Activated CD8-positive, alpha-beta T cell treated with anti-CD3 and anti-CD28 coated beads for 36 hours (primary cell): Measurements from ENCODE around the gene TMEM120B. TPM values are rescaled to one million over a fixed set of nuclear protein-coding genes. Genes with fewer than 3 reads are reported as not detected.

Source experiments
- ATAC-seq: fragments of 200-7000 bp; cut with Tn5 transposase; one replicate; pipeline ENCODE4 v1.10.0; 2021; ENCODE audit warnings: mild to moderate bottlenecking, moderate library complexity
- CTCF ChIA-PET: fragments of 350-600 bp; sonication (Branson Sonifier 250); formaldehyde crosslinking; loops from one replicate; lab custom pipeline; 2021; ENCODE audit warnings: antibody characterized with exemption; lab: Charles Lee
- POLR2A ChIA-PET: fragments of 350-600 bp; sonication (Branson Sonifier 250); formaldehyde crosslinking; loops from one replicate; lab custom pipeline; 2021; ENCODE audit warnings: antibody characterized with exemption; lab: Charles Lee
- DNase-seq: peaks from one replicate; pipeline ENCODE4 v3.0.0-alpha.2; 2020
- H3K27ac Mint-ChIP-seq: one replicate; pipeline ENCODE4 v1.8.0; 2021; ENCODE audit warnings: mild to moderate bottlenecking, mixed read lengths
- H3K27me3 Mint-ChIP-seq: one replicate; pipeline ENCODE4 v1.8.0; 2021; ENCODE audit warnings: mixed read lengths
- H3K36me3 Mint-ChIP-seq: one replicate; pipeline ENCODE4 v1.8.0; 2021; ENCODE audit warnings: low read depth, mixed read lengths
- H3K4me1 Mint-ChIP-seq: one replicate; pipeline ENCODE4 v1.8.0; 2021; ENCODE audit warnings: low read depth, mixed read lengths
- H3K4me3 Mint-ChIP-seq: one replicate; pipeline ENCODE4 v1.8.0; 2021; ENCODE audit warnings: mild to moderate bottlenecking, moderate library complexity, mixed read lengths
- H3K9me3 Mint-ChIP-seq: one replicate; pipeline ENCODE4 v1.8.0; 2021; ENCODE audit warnings: mixed read lengths
- intact Hi-C: fragments of 100-400 bp; cut with micrococcal nuclease; formaldehyde crosslinking; loops from one replicate; pipeline ENCODE4 v1.10.0; 2022
- total RNA-seq, 2 experiments: library from RNA; stranded (reverse); gene quantifications; one replicate each; pipeline ENCODE4 v1.2.3, GENCODE V29; 2021
- TF ChIP-seq, protein P1 (sequence below): fragments of 200-600 bp; IDR thresholded peaks from one replicate; pipeline ENCODE4 v1.8.0; 2022; ENCODE audit warnings: antibody characterized with exemption, mild to moderate bottlenecking

Gene TMEM120B
- total RNA-seq, 2 experiments from 2014 or later, result 11.7 to 12.7 TPM

DNA sequence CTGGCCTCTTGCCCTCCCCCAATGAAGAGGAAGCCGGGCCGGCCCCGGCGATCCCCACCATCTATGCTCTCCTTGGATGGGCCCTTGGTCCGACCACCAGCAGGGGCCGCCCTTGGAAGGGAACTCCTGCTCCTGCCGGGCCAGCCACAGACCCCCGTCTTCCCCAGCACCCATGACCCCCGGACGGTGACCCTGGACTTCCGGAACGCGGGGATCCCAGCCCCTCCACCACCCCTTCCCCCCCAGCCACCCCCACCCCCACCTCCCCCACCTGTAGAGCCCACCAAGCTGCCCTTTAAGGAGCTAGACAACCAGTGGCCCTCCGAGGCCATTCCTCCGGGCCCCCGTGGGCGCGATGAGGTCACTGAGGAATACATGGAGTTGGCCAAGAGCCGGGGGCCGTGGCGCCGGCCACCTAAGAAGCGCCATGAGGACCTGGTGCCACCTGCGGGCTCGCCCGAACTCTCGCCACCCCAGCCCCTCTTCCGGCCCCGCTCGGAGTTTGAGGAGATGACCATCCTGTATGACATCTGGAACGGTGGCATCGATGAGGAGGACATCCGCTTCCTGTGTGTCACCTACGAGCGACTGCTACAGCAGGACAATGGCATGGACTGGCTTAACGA, 110.7 kb downstream of the TMEM120B start:
- Mint-ChIP-seq H3K27me3 (no peaks in the 10 kb centered on the region), H3K4me1 (peaks cover 2% of the 10 kb centered on the region), H3K9me3 (no peaks in the 10 kb centered on the region), H3K4me3 (no peak overlapping the region), H3K36me3 (peaks cover 19% of the 10 kb centered on the region), H3K27ac (no peak overlapping the region)
- no peak for ATAC-seq
- DNase-seq, result no peak
- intact Hi-C loops, result no loop called here
- CTCF ChIA-PET, result interaction anchor here (1.3 kb wide), 1 partner anchor 28 kb away, joined by 6 read pairs; no protein-coding TSS in a partner anchor
- POLR2A ChIA-PET, result no interaction called here
- TF ChIP-seq, protein P1, sequence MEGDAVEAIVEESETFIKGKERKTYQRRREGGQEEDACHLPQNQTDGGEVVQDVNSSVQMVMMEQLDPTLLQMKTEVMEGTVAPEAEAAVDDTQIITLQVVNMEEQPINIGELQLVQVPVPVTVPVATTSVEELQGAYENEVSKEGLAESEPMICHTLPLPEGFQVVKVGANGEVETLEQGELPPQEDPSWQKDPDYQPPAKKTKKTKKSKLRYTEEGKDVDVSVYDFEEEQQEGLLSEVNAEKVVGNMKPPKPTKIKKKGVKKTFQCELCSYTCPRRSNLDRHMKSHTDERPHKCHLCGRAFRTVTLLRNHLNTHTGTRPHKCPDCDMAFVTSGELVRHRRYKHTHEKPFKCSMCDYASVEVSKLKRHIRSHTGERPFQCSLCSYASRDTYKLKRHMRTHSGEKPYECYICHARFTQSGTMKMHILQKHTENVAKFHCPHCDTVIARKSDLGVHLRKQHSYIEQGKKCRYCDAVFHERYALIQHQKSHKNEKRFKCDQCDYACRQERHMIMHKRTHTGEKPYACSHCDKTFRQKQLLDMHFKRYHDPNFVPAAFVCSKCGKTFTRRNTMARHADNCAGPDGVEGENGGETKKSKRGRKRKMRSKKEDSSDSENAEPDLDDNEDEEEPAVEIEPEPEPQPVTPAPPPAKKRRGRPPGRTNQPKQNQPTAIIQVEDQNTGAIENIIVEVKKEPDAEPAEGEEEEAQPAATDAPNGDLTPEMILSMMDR, result no peak

DNA sequence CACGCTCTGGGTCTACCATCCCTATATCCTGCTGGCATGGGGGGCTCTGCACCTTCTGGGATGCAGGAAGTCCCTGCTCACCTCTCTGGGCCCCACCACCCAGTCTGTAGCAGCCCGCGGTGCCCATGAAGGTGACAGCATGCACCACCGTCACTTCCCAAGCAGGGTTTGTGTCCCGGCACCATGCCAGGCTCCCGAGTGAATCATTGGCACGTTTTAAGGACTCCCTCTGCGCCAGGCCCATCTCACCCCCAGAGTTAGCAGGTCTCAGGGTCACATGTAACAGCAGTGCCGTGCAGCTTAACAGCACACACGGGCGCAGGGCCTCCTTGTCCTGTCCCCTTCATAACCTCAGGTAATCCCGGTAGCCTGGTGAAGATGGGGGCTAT, 111.2 kb downstream of the TMEM120B start:
- POLR2A ChIA-PET, result no interaction called here
- CTCF ChIA-PET, result interaction anchor here (1.3 kb wide), 1 partner anchor 29 kb away, joined by 6 read pairs; no protein-coding TSS in a partner anchor
- no peak overlapping the region for H3K4me3 Mint-ChIP-seq
- TF ChIP-seq, protein P1, result no peak
- intact Hi-C loops, result no loop called here
- H3K4me1 Mint-ChIP-seq, result peaks cover 2% of the 10 kb centered on the region
- peaks cover 24% of the 10 kb centered on the region for H3K36me3 Mint-ChIP-seq
- no peaks in the 10 kb centered on the region for H3K9me3 Mint-ChIP-seq
- DNase-seq (no peak), ATAC-seq (no peak)
- no peak overlapping the region for H3K27ac Mint-ChIP-seq
- H3K27me3 Mint-ChIP-seq, result no peaks in the 10 kb centered on the region

DNA sequence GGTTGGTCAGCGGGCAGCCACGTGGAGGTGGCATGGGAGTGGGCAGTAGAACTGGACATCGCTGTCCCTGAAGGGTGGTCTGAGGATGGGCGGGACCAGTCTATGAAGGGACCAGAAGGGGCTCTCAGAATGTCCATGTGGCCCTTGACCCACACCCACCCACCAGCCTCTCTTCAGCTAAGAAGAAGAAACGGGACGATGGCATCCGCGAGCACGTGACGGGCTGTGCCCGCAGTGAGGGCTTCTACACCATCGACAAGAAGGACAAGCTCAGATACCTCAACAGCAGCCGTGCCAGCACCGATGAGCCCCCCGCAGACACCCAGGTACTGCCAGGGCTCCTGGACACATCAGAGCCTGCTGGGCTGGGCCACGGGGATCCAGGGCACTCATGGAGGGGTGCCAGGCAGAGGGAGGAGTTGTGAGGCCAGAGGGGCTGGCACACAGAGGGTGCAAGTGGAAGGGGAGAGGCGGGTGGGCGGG, 112.5 kb downstream of the TMEM120B start:
- no peak overlapping the region for H3K4me3 Mint-ChIP-seq
- H3K9me3 Mint-ChIP-seq, result no peaks in the 10 kb centered on the region
- CTCF ChIA-PET, result no interaction called here
- TF ChIP-seq, protein P1, result no peak
- intact Hi-C loops, result no loop called here
- H3K27me3 Mint-ChIP-seq, result no peaks in the 10 kb centered on the region
- peaks cover 2% of the 10 kb centered on the region for H3K4me1 Mint-ChIP-seq
- no peak overlapping the region for H3K27ac Mint-ChIP-seq
- peaks cover 29% of the 10 kb centered on the region for H3K36me3 Mint-ChIP-seq
- DNase-seq (no peak), ATAC-seq (no peak)
- POLR2A ChIA-PET, result interaction anchor here (3.4 kb wide), 1 partner anchor 13 kb away, joined by 17 read pairs; no protein-coding TSS in a partner anchor

DNA sequence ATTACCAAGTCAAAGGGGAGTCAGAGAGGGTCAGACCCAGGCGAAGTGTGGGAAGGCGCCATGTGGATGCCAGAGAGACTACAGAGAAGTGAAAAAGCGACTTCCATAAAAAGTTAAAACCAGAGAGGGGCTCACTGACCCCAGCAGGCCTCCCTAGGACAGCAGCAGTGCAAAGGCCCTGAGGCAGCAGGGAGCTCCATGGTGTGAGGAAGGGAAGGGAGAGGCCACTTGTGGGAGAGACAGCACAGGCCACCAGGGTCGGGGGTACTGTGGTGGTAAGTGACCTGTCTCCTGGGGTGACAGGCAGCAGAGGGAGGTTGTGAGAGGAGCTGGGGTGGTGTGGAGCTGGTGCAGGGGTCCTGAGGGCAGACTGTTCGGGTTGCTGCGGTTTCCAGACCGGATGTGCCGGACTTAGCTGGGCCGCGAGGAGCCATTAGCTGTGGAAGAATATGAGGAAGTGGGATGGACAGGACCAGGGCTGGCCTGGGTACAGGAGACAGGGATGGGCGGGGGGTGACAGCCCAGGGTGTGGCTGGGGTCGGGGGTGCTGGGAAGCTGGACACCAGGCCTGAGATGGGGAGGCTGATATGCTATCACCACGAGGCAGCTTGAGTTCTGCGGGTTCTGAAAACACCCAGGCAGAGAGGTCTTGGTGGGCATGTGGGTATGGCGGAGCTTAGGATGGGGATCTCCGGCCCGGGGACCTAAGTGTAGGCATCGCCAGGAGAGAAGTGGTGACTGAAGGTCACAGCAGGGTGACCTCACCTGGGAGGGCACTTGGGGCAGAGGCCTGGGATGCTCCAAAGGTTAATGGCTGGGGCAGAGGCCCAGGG, 114.0 kb downstream of the TMEM120B start:
- Mint-ChIP-seq H3K4me1 (peaks cover 2% of the 10 kb centered on the region), H3K27ac (no peak overlapping the region), H3K9me3 (no peaks in the 10 kb centered on the region), H3K4me3 (no peak overlapping the region), H3K36me3 (peaks cover 30% of the 10 kb centered on the region), H3K27me3 (no peaks in the 10 kb centered on the region)
- intact Hi-C loops, result no loop called here
- ATAC-seq, result no peak
- ChIA-PET CTCF (interaction anchor here (1.0 to 1.5 kb wide), 2 partner anchors 15 to 30 kb away, joined by 3 to 4 read pairs; no protein-coding TSS in a partner anchor), POLR2A (interaction anchor here (0.7 to 3.4 kb wide), 7 partner anchors 10 to 63 kb away, joined by 3 to 17 read pairs (median 5); no protein-coding TSS in a partner anchor)
- TF ChIP-seq, protein P1, result no peak
- no peak for DNase-seq
